Medulla oblongata (tissue), 1 donor: ENCODE data around the gene KRT13.
A peak's percentile ranks its signal among the peaks of the same experiment; 100 is the strongest.

Source experiments
- DNase-seq: peaks from one replicate; pipeline ENCODE4 v3.0.0-alpha.2; 2015; ENCODE audit errors: extremely low spot score

The KRT13 gene

DNA sequence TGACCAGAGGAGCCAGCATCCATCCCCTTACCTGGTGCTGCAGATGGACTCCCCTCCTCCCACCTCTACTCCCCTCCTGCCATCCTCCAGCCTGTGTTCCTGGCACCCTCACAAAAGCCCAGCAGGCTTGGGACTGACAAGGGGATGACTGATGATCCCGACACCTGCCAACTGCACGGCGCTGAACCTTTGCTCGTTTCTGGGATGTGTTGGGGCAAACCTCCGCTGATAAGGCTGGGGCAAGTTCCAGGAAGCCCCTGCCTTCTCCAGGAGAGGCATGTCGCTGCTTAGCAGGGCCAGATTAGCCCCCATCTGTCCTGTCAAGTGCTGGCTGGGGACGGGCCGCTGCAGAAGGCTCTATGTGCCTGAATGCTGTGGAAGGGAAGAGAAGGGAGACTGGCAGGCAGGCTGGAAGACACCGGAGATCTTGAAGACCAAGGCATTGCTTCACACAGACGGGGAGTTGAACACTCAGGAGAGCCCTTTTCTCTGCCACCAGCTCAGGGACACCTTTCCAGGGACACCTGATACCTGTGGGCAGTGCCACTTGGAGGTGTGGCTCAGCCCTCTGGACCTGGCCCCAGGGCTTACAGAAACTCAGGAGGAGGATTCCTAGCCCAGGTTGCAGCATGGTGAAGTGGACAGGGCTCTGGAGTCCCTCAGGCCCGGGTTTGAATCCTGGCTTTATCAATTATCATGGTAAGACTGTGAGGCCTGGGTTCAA, 14.3 kb upstream of the KRT13 start:
- DNase-seq = no peak

DNA sequence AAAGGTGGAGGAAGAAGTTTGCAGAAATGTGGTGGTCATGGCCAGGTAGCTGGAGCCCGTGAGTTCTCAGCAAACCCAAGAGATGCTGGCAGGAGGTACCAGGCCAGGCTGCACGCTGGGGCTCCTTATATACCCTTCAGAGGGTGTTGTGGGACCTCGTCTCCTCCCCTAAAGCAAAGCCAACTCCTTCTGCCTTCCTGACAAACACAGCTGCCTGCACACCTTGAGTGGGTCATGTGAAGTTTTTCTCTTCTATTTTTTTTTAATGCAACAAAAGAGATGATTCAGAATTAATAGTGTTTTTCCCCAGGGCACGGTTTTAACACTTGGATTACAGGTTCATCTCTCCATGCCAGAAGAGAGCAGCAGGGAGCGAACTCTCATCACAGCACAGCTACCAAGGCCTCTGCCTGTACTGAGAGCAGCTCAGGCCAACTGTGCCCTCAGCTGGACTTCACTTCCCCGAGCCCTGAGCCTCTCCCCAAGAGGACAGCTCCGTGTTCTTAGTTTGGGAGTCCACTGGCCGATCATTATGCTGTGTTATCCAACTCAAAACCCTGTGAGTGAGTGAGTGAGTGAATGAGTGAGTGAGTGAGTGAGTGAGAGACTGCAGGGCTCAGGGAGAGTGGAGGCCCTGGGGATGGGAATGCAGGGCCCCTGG, 13.5 kb upstream of the KRT13 start, which contains the start of gene KRT15:
Gene KRT15, minus strand, starts transcription at position 102 of the 661 bp plus-strand sequence. Its CDS starts 63 bp downstream, at position 39.
- no peak for DNase-seq

DNA sequence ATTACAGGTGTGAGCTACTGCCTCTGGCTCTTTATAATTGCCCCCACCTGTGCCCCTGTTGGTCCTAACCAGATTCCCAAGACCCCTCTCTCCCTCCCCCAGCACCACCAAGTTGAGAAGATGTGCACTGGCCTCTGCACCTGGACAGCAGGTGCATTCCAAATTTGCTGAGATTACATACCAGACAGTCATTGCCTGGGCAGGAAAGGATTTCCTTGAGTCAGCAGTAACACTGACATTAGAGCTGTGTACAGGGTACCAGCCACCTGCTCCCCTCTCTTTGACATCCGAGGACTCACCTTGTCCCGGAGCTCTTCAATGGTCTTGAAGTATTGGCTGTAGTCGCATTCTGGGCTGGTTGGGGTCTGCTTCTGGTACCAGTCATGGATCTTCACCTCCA, 12.6 kb upstream of the KRT13 start:
- DNase-seq = no peak

DNA sequence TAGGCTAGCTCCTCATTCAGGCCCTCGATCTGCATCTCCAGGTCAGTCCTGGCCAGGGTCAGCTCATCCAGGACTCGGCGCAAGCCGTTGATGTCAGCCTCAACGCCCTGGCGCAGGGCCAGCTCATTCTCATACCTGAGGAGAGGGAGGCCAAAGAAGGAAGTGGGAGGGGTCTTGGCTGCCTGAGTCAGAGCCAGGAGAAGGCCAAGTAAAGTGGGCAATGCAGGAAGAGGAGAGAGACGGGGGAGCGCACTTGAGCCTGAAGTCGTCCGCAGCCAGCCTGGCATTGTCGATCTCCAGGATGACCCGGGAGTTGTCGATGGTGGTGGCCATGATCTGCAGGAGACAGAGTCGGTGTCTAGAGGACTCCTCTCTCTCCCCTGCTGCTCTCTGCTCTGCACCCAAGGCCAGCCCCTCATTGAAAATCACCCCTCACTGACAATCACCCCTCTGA, 11.4 kb upstream of the KRT13 start:
- DNase-seq = no peak

DNA sequence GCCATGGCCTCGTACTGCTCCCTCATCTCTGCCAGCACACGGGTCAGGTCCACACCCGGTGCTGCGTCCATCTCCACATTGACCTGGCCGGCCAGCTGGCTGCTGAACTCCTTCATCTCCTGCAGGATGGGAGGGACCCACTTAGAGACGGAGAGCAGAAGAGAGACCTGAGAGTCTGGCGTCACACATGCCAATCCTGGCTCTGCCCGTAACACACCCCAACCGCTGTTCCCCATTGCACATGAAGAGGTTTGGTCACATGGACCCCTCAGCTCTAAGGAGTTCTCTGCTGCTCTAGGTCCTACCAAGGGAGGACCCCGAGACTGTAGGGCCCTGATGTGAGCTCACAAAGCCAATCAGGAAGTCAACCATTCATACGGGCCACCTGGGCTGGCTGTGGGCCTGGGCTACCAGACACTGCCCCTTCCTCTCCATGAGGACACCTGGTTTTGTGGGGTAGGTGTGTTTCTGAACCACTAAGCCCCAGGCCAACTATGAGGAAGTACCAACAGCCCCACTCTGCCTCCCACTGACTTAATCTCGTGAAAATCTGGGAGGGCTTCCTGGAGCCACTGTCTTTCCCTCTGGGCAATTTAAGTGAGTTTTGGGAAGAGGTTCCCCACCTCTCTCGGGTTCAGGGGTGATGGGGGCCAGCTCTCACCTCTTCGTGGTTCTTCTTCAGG, 10.9 kb upstream of the KRT13 start:
- no peak for DNase-seq

DNA sequence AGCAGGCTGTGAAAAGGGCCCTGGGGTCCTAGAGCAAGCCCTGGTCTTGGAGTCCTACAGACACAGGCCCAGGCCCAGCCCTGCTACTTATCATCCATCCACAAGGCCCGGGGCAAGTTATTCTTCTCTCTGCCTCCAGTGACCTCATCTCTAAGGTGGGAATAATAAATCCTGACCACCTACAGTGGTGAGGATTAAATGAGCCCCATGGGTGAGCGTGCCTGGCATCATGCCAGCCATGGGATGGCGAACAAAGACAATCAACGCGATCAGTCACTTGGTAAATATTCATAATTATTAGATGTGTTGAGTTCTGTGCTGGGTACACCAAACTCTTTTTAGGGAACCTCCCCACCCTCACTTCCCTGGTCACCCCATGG, 7.7 kb upstream of the KRT13 start:
- DNase-seq = no peak

DNA sequence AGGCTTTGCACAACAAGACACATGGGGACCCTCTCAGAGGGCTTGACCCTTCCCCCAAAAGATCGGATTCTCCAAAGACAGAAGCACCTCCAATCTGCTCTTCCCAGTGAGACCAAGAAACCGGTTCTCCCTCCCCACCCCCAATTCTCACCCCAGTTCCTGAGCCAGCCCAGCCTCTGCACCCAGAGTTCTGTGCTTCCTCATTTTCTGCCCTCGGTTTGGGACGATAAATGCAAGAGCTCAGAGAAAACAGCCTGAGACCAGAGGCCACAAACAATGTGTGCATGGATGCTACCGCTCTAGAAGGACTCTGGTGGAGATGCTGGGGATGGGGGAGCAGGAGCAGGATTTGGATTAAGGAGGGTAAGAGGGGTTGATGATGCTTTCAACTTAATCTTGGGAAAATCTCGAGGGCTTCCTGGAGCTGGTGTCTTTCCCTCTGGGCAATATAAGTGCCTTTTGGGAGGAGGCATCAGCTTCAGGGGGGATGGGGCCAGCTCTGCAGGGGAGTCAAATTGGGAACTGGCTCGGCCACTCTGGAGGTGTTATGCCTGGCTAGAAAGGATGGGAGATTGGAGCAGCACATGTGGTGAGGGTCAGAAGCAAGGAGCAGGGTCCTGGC, 7.2 kb upstream of the KRT13 start:
- peak; percentile 31 for DNase-seq

DNA sequence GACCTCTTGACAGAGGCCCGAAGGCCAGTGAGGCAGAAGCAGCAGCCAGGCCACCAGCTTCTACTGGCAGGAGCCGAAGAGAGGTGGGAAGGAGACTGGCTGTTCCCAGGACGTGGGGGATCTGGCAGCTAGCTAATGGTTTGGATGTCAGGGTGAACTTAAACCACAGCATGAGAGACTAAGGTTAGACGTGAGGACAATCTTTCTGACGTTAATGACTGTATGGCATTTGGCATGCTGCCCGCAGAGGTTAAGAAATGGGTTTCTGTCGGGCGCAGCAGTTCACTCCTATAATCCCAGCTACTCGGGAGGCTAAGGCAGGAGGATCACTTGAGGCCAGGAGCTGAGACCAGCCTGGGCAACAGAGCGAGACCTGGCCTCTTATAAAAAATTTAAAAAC, 6.3 kb upstream of the KRT13 start:
- DNase-seq = no peak

DNA sequence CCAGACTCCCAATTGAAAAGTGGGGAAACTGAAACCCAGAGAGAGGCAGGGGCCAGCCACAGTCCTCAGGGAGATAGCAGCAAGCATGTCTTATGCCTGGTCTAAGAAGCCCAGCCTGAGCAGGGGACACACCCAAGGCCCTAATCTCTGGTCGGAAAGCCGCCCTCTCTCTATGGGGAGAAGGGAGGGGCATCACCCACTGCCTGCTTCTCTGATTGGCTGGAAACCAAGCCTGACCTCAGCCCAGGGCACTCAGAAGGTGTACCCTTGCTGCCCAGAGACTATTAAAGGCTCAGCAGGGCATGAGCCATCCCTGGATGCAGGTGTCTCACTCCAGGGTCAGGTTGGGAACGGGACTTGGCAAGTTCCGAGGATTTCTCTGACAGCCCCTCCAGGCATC, 5.7 kb upstream of the KRT13 start:
- no peak for DNase-seq

DNA sequence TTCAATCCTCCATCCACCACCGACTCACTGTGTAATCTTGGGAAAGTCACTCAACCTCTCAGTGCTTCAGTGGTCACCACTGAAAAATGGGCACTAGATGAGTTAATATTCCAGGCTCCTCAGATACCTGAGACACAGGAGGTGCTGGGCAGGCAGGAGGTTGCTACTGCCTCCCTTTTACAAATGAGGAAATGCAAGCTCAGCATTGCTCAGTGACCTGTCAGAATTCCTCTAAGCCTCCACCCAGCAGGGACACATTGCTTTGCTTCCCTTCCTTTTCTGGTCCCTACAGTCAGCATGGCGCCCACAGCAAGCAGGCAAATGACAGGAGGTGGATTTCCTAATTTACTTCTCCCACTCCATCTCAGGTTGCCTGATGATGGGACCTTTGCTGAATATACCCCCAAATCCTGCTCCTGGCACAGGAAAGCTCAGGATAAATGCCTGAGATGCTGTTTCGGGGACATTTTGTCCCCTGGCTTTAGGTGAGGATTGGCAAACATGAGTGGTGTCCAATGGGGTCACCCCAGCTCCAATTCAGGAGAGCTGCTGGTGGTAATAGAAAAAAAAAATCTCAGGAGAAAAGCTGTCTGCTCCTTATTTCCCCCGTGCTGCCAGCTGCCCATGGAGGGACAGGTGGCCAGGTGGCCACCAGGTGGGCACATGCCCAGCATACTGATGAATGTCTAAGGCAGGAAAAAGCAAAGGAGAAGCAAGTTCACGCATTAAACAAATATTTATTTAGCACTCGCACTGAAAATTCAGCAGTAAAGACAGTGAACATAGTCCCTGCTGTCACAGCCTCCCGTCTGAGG, 5.0 kb upstream of the KRT13 start:
- no peak for DNase-seq

DNA sequence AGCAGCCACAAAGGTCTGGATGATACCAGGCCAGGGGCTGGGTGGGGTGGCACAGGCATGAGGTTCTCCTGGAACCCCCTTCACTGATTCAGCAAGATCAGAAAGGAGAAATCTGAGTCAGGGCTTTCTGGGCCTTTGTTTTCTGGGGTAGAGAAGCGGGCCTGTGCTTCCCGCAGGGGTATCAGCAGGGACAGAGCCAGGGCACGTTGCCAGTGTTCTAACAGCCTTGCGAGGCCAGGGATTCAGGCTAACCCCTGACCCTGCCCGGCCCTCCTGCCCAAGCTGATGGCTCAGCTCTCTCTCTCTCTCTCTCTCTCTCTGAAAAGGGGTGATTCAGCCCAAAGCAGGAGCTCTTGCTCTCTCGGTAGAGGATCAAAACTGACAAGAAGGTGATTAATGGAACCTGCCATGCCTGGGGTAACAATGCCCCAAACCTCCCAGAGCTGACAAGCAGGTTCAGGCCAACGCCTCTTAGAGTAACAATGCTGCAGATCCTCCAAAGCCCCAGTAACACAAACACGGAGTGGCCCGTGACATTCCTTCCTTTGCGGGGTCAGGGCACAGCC, 2.0 kb upstream of the KRT13 start:
- no peak for DNase-seq

DNA sequence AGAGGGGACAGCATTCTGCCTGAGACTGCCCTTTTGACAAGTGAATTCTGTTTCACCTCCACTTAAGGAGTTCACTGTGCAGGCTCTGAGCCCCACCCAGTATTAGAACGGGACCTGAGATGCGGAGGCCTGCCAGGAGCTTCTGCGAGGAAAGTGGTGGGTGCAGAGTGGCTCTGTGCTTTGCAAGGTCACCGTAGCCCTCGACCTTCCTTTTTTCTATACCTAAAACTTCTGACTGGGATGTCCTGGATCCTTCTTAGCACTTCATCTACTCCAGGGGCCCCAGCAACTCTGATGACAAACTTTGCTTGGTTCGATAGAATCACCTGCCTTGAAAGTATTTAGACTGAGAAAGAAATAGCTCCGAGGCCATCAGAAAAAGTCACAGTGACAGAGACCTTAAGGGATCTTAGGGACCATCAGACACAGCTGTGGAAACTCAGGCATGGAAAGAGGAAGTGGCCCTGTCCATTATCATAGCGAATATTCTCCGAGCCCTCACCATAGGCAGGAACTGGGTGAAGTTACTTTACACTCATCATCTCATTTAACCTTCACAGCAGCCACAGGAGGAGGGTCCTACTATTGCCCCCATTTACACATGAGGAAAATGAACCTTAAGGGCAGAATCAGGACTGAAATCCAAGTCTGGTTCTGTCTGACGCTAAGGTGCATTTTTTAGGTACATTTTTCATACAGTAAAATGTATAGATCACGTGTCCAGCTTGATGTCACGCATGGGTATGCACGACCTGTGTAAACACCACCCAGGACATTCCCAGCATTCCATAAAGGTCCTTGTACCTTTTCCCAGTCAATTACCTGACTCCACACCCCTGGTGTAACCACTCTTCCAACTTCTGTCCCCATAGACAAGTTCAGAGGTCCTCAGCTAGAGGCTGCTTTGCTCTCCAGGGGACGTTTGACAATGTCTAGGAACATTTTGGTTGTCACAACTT, 676 bp upstream of the KRT13 start:
- DNase-seq = peak; percentile 21

DNA sequence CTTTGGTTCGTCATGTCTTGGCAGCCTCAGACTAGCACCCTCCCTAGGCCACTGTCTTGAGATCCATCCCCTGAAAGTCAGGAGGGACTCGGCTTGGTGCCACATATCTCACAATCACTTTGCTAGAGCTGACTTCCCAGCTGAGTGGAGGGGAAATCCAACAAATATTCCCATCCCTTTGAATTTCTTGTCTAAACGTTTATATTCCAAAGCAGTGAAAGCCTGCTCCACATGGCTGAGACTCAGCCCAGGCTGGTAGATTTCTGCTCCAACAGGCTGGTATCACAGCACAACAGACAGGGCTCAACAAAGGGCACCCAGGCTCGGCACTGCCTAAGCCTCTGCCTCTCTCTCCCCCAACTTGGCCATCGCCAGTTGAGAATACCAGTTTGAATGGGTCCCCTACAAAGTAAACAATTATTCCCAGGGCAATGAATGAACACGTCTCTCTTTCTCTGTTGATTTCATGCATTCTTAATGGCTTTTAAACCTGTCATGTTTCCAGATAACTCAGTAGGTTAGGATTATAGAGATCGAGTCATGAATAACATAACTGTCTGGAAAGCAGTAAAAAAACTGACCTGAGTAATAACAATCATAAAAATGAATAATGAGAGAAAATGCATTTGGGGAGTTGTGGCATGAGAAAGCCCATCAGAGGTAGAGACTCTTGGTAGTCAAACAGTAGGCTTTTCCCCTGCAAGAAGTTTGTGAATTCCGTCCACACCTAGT, 1.0 kb downstream of the KRT13 start:
- DNase-seq = no peak

DNA sequence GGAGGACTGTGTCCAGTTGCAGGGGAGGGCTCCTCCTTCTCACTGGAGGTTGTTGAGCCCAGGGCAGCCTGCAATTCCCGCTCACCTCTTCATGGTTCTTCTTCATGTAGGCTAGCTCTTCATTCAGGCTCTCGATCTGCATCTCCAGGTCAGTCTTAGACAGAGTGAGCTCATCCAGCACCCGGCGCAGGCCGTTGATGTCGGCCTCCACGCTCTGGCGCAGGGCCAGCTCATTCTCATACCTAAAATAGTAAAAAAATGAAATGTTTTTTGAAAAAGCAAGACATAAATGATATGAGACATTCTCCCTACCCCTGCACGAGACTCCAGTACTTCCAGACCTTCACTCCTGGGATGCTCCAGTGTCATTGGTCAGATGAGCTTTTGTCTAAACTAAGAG, 2.2 kb downstream of the KRT13 start:
- no peak for DNase-seq

DNA sequence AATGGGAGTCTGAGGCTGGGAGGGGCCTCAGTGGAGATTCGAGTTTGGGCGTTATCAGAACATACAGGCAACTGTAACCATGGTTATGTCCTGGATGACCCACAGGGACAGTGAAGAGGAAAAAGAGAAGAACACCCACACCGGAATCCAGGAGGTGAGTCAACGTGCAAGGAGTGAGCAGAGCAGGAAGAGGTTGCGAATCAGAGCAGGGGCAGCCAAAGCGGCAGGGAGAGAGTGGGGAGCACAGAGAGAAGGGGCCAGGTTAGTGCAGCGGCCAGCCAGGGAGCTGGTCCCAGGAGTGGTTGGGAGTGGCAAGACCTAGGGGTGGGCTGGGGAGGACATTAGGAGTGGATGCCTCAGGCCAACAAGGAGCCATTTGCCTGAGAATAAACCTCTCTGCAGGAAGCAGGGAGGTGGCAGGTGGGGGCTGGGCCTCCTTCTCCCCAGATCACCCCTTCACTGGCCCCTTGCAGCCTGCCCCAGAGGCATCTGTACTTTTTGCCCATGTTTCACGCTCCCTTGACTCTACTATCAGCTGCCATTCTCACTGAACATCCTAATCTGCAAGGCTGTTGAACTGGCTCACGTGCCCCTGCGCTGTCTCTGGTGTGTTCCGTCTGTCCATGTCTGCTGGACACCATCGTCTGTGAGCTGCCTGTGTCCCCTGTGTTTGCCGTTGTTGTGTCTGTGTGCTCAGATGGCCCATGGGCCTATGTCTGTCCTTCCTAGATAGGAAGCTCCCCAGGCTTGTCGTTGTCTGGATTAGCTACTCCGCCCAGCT, 5.1 kb downstream of the KRT13 start:
- DNase-seq = no peak

DNA sequence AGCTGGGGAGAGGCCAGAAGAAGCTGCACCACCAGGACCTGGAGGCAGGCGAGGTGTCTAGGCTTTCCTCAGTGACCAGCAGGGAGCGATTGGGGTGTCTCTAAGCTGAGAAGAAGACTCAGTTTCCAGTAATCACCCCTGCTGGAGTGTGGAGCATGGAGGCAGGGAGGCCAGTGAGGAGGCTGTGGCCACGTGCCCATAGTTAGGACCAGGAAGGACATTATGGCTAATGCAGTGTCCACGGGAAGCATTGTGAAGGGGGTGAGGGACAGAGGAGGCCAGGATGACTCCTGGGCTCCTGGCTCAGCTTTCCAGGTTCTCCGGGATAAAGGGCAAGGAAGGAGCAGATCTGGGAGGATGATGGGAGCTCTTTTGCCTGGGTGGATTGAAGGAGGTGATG, 5.7 kb downstream of the KRT13 start:
- no peak for DNase-seq

DNA sequence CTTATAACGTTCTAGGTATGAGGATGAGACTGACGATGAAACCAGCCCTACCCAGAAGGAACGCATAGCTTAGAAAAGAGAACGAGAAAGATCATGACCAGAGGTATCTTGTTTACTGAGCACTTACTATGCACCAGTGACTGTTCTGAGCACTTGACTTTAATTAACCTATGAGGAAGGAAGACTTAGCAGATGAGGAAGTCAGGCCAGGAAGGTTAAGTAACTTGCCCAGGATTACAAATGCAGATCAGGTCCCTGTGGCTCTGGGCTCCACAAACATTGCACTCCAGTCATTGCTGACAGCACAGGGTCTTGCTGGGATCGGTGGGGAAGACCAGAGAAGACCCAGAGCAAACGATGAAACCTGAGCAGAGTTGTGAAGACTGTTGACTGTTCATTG, 7.1 kb downstream of the KRT13 start:
- peak; percentile 16 for DNase-seq

DNA sequence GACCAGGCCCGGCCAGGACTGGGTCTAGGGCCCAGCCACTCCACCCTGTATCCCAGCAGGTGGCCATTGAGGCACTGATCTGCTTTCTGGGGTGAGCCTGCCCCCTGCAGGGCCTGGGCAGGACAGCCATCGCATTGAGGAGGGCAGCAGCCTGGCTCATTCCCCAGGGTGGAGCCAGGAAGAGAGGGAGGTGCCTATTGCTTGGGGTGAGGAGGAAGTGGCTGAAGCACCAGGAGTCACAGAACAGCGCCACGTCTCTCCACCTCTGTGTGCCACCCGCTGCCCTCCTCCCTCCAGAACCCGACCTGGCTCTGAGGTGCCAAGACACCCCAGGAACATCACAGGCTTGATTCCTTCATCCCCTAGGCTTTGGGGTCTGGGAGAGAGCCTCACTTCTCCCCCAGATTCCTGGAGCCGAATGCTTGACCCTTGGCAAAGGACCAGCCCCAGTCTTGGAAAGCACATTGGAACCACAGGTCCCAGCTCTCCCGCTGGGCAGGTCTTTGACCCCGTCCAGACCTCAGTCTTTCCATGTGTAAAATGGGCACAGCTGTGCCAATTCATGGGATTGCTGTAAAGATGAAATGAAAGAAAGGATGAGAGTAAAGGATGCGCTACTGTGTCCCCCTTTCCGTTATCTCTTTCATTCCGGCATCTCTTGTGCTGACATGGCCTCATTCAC, 8.5 kb downstream of the KRT13 start:
- DNase-seq = peak; percentile 55
